HEK293 (cell line): ENCODE results near the gene CATSPERD.

Experiments
- EGR2 ChIP-seq: fragments of 450-650 bp; formaldehyde crosslinking; IDR thresholded peaks from 2 replicates; pipeline ENCODE4 v1.5.1; 2016; ENCODE audit warnings: low read depth, missing biosample characterization, missing genetic modification characterization
- GLI4 ChIP-seq: fragments of 450-650 bp; formaldehyde crosslinking; IDR thresholded peaks from 2 replicates; pipeline ENCODE4 v1.5.1; 2016; ENCODE audit warnings: missing biosample characterization, missing genetic modification characterization
- OSR2 ChIP-seq: fragments of 450-650 bp; formaldehyde crosslinking; IDR thresholded peaks from 2 replicates; pipeline ENCODE4 v1.5.1; 2016; ENCODE audit warnings: missing biosample characterization, missing genetic modification characterization
- SP7 ChIP-seq: fragments of 450-650 bp; formaldehyde crosslinking; IDR thresholded peaks from 2 replicates; pipeline ENCODE4 v1.5.1; 2016; ENCODE audit warnings: missing biosample characterization, missing genetic modification characterization
- ZBTB8A ChIP-seq: fragments of 450-650 bp; formaldehyde crosslinking; IDR thresholded peaks from 2 replicates; pipeline ENCODE4 v1.5.1; 2016; ENCODE audit warnings: missing biosample characterization, missing genetic modification characterization
- ZFHX2 ChIP-seq: fragments of 450-650 bp; formaldehyde crosslinking; conservative IDR thresholded peaks from 2 replicates; pipeline ENCODE4 v1.5.1; 2016; ENCODE audit warnings: missing biosample characterization, missing genetic modification characterization
- ZNF140 ChIP-seq: fragments of 450-650 bp; formaldehyde crosslinking; IDR thresholded peaks from 2 replicates; pipeline ENCODE4 v1.5.1; 2016; ENCODE audit warnings: missing biosample characterization, missing genetic modification characterization
- ZNF175 ChIP-seq: fragments of 450-650 bp; formaldehyde crosslinking; IDR thresholded peaks from 2 replicates; pipeline ENCODE4 v1.5.1; 2016; ENCODE audit warnings: missing biosample characterization, missing genetic modification characterization
- ZNF2 ChIP-seq: fragments of 450-650 bp; formaldehyde crosslinking; IDR thresholded peaks from 2 replicates; pipeline ENCODE4 v1.5.1; 2016; ENCODE audit warnings: missing biosample characterization, missing genetic modification characterization
- ZNF354C ChIP-seq: fragments of 450-650 bp; formaldehyde crosslinking; IDR thresholded peaks from 2 replicates; pipeline ENCODE4 v1.5.1; 2016; ENCODE audit warnings: missing biosample characterization, missing genetic modification characterization, low read depth, borderline replicate concordance
- ZNF624 ChIP-seq: fragments of 450-650 bp; formaldehyde crosslinking; IDR thresholded peaks from 2 replicates; pipeline ENCODE4 v1.5.1; 2017; ENCODE audit warnings: missing biosample characterization, missing genetic modification characterization
- ZNF629 ChIP-seq: fragments of 450-650 bp; formaldehyde crosslinking; IDR thresholded peaks from 2 replicates; pipeline ENCODE4 v1.5.1; 2017; ENCODE audit warnings: missing biosample characterization, missing genetic modification characterization
- TF ChIP-seq, protein P1 (sequence below): fragments of 450-650 bp; formaldehyde crosslinking; IDR thresholded peaks from 2 replicates; pipeline ENCODE4 v1.5.1; 2017; ENCODE audit warnings: missing biosample characterization, missing genetic modification characterization
- TF ChIP-seq, protein P2 (sequence below): fragments of 450-650 bp; formaldehyde crosslinking; IDR thresholded peaks from 2 replicates; pipeline ENCODE4 v1.5.1; 2016; ENCODE audit warnings: missing biosample characterization, missing genetic modification characterization
- TF ChIP-seq, protein P3 (sequence below): fragments of 450-650 bp; formaldehyde crosslinking; IDR thresholded peaks from 2 replicates; pipeline ENCODE4 v1.5.1; 2017; ENCODE audit warnings: missing biosample characterization, missing genetic modification characterization
- TF ChIP-seq, protein P4 (sequence below): fragments of 450-650 bp; formaldehyde crosslinking; IDR thresholded peaks from 2 replicates; pipeline ENCODE4 v1.5.0; 2017; ENCODE audit warnings: missing biosample characterization, missing genetic modification characterization, borderline replicate concordance
- TF ChIP-seq, protein P5 (sequence below): fragments of 450-650 bp; formaldehyde crosslinking; IDR thresholded peaks from 2 replicates; pipeline ENCODE4 v1.5.1; 2016; ENCODE audit warnings: missing biosample characterization, missing genetic modification characterization
- TF ChIP-seq, protein P6 (sequence below): fragments of 450-650 bp; formaldehyde crosslinking; IDR thresholded peaks from 2 replicates; pipeline ENCODE4 v1.5.1; 2016; ENCODE audit warnings: missing biosample characterization, missing genetic modification characterization

Gene CATSPERD

DNA sequence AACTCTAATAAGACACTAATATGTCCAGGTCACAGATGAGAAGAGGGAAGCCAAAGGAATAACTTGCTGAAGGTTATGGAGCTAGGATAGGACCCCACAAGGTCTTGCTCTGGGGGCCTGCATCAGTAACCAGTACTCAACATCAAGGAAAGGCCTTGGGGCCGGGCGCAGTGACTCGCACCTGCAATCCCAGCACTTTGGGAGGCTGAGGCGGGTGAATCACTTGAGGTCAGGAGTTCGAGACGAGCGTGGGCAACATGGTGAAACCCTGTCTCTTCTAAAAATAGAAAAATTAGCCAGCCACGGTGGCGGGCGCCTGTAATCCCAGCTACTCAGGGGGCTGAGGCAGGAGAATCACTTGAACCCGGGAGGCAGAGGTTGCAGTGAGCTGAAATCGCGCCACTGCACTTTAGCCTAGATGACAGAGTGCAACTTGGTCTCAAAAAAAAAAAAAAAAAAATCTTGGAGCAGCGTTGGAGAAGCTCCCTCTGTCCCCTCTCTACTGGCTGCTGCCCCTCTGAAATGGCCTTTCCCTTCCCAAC lies 2.3 kb upstream of the CATSPERD start (continued):
- TF ChIP-seq, protein P1, sequence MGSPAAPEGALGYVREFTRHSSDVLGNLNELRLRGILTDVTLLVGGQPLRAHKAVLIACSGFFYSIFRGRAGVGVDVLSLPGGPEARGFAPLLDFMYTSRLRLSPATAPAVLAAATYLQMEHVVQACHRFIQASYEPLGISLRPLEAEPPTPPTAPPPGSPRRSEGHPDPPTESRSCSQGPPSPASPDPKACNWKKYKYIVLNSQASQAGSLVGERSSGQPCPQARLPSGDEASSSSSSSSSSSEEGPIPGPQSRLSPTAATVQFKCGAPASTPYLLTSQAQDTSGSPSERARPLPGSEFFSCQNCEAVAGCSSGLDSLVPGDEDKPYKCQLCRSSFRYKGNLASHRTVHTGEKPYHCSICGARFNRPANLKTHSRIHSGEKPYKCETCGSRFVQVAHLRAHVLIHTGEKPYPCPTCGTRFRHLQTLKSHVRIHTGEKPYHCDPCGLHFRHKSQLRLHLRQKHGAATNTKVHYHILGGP (tag by site-specific recombination), result no peak
- TF ChIP-seq OSR2 (tag by site-specific recombination), result no peak
- peak; percentile 61 for TF ChIP-seq ZFHX2 (tag by site-specific recombination)
- TF ChIP-seq, protein P2, sequence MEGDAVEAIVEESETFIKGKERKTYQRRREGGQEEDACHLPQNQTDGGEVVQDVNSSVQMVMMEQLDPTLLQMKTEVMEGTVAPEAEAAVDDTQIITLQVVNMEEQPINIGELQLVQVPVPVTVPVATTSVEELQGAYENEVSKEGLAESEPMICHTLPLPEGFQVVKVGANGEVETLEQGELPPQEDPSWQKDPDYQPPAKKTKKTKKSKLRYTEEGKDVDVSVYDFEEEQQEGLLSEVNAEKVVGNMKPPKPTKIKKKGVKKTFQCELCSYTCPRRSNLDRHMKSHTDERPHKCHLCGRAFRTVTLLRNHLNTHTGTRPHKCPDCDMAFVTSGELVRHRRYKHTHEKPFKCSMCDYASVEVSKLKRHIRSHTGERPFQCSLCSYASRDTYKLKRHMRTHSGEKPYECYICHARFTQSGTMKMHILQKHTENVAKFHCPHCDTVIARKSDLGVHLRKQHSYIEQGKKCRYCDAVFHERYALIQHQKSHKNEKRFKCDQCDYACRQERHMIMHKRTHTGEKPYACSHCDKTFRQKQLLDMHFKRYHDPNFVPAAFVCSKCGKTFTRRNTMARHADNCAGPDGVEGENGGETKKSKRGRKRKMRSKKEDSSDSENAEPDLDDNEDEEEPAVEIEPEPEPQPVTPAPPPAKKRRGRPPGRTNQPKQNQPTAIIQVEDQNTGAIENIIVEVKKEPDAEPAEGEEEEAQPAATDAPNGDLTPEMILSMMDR (tag by site-specific recombination), result no peak
- 0 out of 2 replicates have a peak, but pooled peaks have one; percentile 24 for TF ChIP-seq EGR2
- no peak for TF ChIP-seq GLI4 (tag by site-specific recombination)
- TF ChIP-seq ZNF354C (tag by site-specific recombination), result no peak
- no peak for TF ChIP-seq ZNF2 (tag by site-specific recombination)
- no peak for TF ChIP-seq ZNF175
- no peak for TF ChIP-seq ZNF140 (tag by site-specific recombination)
- TF ChIP-seq, protein P3, sequence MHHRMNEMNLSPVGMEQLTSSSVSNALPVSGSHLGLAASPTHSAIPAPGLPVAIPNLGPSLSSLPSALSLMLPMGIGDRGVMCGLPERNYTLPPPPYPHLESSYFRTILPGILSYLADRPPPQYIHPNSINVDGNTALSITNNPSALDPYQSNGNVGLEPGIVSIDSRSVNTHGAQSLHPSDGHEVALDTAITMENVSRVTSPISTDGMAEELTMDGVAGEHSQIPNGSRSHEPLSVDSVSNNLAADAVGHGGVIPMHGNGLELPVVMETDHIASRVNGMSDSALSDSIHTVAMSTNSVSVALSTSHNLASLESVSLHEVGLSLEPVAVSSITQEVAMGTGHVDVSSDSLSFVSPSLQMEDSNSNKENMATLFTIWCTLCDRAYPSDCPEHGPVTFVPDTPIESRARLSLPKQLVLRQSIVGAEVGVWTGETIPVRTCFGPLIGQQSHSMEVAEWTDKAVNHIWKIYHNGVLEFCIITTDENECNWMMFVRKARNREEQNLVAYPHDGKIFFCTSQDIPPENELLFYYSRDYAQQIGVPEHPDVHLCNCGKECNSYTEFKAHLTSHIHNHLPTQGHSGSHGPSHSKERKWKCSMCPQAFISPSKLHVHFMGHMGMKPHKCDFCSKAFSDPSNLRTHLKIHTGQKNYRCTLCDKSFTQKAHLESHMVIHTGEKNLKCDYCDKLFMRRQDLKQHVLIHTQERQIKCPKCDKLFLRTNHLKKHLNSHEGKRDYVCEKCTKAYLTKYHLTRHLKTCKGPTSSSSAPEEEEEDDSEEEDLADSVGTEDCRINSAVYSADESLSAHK, result no peak
- TF ChIP-seq, protein P4, sequence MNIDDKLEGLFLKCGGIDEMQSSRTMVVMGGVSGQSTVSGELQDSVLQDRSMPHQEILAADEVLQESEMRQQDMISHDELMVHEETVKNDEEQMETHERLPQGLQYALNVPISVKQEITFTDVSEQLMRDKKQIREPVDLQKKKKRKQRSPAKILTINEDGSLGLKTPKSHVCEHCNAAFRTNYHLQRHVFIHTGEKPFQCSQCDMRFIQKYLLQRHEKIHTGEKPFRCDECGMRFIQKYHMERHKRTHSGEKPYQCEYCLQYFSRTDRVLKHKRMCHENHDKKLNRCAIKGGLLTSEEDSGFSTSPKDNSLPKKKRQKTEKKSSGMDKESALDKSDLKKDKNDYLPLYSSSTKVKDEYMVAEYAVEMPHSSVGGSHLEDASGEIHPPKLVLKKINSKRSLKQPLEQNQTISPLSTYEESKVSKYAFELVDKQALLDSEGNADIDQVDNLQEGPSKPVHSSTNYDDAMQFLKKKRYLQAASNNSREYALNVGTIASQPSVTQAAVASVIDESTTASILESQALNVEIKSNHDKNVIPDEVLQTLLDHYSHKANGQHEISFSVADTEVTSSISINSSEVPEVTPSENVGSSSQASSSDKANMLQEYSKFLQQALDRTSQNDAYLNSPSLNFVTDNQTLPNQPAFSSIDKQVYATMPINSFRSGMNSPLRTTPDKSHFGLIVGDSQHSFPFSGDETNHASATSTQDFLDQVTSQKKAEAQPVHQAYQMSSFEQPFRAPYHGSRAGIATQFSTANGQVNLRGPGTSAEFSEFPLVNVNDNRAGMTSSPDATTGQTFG (tag by site-specific recombination), result no peak
- no peak for TF ChIP-seq ZNF624
- TF ChIP-seq, protein P5, sequence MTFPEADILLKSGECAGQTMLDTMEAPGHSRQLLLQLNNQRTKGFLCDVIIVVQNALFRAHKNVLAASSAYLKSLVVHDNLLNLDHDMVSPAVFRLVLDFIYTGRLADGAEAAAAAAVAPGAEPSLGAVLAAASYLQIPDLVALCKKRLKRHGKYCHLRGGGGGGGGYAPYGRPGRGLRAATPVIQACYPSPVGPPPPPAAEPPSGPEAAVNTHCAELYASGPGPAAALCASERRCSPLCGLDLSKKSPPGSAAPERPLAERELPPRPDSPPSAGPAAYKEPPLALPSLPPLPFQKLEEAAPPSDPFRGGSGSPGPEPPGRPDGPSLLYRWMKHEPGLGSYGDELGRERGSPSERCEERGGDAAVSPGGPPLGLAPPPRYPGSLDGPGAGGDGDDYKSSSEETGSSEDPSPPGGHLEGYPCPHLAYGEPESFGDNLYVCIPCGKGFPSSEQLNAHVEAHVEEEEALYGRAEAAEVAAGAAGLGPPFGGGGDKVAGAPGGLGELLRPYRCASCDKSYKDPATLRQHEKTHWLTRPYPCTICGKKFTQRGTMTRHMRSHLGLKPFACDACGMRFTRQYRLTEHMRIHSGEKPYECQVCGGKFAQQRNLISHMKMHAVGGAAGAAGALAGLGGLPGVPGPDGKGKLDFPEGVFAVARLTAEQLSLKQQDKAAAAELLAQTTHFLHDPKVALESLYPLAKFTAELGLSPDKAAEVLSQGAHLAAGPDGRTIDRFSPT (tag by site-specific recombination), result no peak
- TF ChIP-seq ZBTB8A (tag by site-specific recombination), result 0 out of 2 replicates have a peak, but pooled peaks have one; percentile 11
- TF ChIP-seq, protein P6, sequence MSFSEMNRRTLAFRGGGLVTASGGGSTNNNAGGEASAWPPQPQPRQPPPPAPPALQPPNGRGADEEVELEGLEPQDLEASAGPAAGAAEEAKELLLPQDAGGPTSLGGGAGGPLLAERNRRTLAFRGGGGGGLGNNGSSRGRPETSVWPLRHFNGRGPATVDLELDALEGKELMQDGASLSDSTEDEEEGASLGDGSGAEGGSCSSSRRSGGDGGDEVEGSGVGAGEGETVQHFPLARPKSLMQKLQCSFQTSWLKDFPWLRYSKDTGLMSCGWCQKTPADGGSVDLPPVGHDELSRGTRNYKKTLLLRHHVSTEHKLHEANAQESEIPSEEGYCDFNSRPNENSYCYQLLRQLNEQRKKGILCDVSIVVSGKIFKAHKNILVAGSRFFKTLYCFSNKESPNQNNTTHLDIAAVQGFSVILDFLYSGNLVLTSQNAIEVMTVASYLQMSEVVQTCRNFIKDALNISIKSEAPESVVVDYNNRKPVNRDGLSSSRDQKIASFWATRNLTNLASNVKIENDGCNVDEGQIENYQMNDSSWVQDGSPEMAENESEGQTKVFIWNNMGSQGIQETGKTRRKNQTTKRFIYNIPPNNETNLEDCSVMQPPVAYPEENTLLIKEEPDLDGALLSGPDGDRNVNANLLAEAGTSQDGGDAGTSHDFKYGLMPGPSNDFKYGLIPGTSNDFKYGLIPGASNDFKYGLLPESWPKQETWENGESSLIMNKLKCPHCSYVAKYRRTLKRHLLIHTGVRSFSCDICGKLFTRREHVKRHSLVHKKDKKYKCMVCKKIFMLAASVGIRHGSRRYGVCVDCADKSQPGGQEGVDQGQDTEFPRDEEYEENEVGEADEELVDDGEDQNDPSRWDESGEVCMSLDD (tag by site-specific recombination), result no peak
- TF ChIP-seq ZNF629 (tag by site-specific recombination), result no peak
- TF ChIP-seq SP7, result no peak
